GM12878 (cell line): ENCODE results near the gene NHS. TPM values are rescaled to one million over a fixed set of nuclear protein-coding genes. Genes with fewer than 3 reads are reported as not detected.

Experiments used
- BACH1 ChIP-seq: fragments of 450-650 bp; IDR thresholded peaks from 2 replicates; pipeline ENCODE4 v1.6.1; 2017; ENCODE audit warnings: mild to moderate bottlenecking, borderline replicate concordance
- IKZF2 ChIP-seq, 2 experiments: fragments of 450-650 bp; IDR thresholded peaks; 2 replicates each; pipeline ENCODE4 v1.6.1; 2017; ENCODE audit warnings: mild to moderate bottlenecking in 2 of 2, moderate library complexity in 2 of 2
- ZBTB4 ChIP-seq: fragments of 450-650 bp; formaldehyde crosslinking; IDR thresholded peaks from 2 replicates; pipeline ENCODE4 v1.4.0; 2022; ENCODE audit warnings: mild to moderate bottlenecking, moderate library complexity
- polyA plus RNA-seq, 11 experiments: library from polyadenylated mRNA; depleted of rRNA in 4 of 11; unstranded in 6 of 11; stranded (reverse) in 5 of 11; fragments of >200 nt; fragmentation: Nextera tagmentation in 4 of 11; fragmentation: Illumina TruSeq in 1 of 11; extraction: Ambion mirVana in 4 of 11; extraction: Trizol in 1 of 11; gene quantifications; 1 replicate in 1 of 11; 2 replicates in 10 of 11; pipeline versions ENCODE4 v1.2.1 to v1.2.3, GENCODE V29; 2011 to 2016; ENCODE audit warnings: inconsistent platforms in 2 of 11, missing spikeins in 2 of 11, low read depth in 1 of 11
- total RNA-seq, 4 experiments: library from RNA; depleted of rRNA in 3 of 4; stranded (reverse); fragments of >200 nt in 3 of 4; fragmentation: Illumina TruSeq in 1 of 4; extraction: Trizol in 1 of 4; gene quantifications; 2 replicates each; pipeline versions ENCODE4 v1.2.1 to v1.2.3, GENCODE V29; 2013 to 2021
- TF ChIP-seq, protein P1 (sequence below): fragments of 450-650 bp; formaldehyde crosslinking; IDR thresholded peaks from 2 replicates; pipeline ENCODE4 v1.4.0; 2020; ENCODE audit warnings: mild to moderate bottlenecking, moderate library complexity

Gene NHS
- total and polyA plus RNA-seq, 10 of the 15 experiments (the other 5 are each of a cell fraction or from before 2014, with no cell fraction given): under 0.01 to 0.07 (median 0.03) TPM; not detected in 7

DNA sequence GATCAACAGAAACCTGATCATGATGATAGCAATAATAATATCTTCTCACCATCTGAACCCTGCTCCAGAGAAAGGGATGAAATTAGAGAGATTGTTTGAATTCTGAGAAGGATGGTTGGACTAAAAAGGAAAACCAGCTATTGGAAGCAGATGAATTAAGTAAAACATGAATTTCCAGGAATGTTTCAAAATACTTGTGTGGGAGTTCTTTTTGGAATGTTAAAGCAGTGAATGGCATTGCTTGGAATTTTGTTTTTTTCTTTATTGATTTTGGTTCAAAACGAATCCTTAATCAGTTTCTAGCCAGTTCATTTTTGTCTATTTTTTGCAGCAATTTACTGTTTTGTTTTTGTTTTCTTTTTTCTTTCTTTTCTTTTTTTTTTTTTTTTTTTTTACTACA, 150.3 kb downstream of the NHS start (continued):
- TF ChIP-seq ZBTB4 (CRISPR knock-in tag) (no peak), BACH1 (no peak), IKZF2 (IDR thresholded peaks at IDR 0.05) (no peak)
- TF ChIP-seq, protein P1, sequence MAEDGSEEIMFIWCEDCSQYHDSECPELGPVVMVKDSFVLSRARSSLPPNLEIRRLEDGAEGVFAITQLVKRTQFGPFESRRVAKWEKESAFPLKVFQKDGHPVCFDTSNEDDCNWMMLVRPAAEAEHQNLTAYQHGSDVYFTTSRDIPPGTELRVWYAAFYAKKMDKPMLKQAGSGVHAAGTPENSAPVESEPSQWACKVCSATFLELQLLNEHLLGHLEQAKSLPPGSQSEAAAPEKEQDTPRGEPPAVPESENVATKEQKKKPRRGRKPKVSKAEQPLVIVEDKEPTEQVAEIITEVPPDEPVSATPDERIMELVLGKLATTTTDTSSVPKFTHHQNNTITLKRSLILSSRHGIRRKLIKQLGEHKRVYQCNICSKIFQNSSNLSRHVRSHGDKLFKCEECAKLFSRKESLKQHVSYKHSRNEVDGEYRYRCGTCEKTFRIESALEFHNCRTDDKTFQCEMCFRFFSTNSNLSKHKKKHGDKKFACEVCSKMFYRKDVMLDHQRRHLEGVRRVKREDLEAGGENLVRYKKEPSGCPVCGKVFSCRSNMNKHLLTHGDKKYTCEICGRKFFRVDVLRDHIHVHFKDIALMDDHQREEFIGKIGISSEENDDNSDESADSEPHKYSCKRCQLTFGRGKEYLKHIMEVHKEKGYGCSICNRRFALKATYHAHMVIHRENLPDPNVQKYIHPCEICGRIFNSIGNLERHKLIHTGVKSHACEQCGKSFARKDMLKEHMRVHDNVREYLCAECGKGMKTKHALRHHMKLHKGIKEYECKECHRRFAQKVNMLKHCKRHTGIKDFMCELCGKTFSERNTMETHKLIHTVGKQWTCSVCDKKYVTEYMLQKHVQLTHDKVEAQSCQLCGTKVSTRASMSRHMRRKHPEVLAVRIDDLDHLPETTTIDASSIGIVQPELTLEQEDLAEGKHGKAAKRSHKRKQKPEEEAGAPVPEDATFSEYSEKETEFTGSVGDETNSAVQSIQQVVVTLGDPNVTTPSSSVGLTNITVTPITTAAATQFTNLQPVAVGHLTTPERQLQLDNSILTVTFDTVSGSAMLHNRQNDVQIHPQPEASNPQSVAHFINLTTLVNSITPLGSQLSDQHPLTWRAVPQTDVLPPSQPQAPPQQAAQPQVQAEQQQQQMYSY: no peak
